Fibroblast of the conjunctiva (primary cell): ENCODE data around the gene GRIN2D.

Source experiments
- DNase-seq: peaks from one replicate; pipeline ENCODE4 v3.0.0-alpha.2; 2010; ENCODE audit warnings: low read depth

GRIN2D gene

GRCh38 chr19:48442116-48443035 is 48.9 kb downstream of the GRIN2D start:
- DNase-seq: no peak

- no peak for DNase-seq
Observed at GRCh38 chr19:48443256-48443655, 49.8 kb downstream of the GRIN2D start.
